ENCODE measurements around the gene LUC7L2. TPM values are rescaled to one million over a fixed set of nuclear protein-coding genes. Genes with fewer than 3 reads are reported as not detected.
"Not testable (repeated sequence)": the region's sequence is repeated elsewhere in the genome, so short reads cannot be mapped to it uniquely, and the experiment has no call there.

LUC7L2 gene
- total and polyA plus RNA-seq, 2 of the 8 experiments (the other 6 are each of a cell fraction or from before 2014, with no cell fraction given) = 22.9 to 67.8 TPM

DNA sequence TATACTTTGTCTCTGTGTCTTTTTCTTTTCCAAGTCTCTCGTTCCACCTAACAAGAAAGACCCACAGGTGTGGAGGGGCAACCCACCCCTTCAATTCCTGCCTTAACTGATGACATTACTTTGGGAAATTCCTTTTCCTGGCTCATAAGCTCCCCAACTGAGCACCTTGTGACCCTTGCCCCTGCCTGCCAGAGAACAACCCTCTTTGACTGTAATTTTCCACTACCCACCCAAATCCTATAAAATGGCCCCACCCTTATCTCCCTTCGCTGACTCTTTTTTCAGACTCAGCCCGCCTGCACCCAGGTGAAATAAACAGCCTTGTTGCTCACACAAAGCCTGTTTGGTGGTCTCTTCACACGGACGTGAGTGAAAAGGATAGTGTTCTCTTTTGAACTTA, 108.6 kb downstream of the LUC7L2 start:
- CTCF ChIA-PET (ENCODE audit: partially characterized antibody) = interaction anchor here (1.2 to 6.8 kb wide), 2 partner anchors 15 to 33 kb away, joined by 3 to 43 read pairs; no protein-coding TSS in a partner anchor
- H3K27ac ChIP-seq (ENCODE audit: low read depth, low read length); H4K8ac ChIP-seq (ENCODE audit: extremely low read depth, insufficient read depth, low read length); H4K91ac ChIP-seq (replicated peaks; ENCODE audit: insufficient read length, low read length); H3K4me3 ChIP-seq (ENCODE audit: extremely low read depth in 1 of 4, insufficient read depth in 2 of 4, low read depth in 3 of 4, low read length in 4 of 4); H3K9ac ChIP-seq (replicated peaks in 1 of 4; ENCODE audit: extremely low read depth in 1 of 4, low read depth in 3 of 4, low read length in 3 of 4); H3K27me3 ChIP-seq (replicated peaks in 1 of 4; ENCODE audit: control insufficient read depth in 3 of 4, extremely low read depth in 1 of 4, insufficient read depth in 3 of 4, low read length in 3 of 4); H2BK5ac ChIP-seq (ENCODE audit: low read depth, low read length); POLR2A ChIA-PET (ENCODE audit: partially characterized antibody); H3K23me2 ChIP-seq (ENCODE audit: low read depth, low read length); H3K36me3 ChIP-seq (ENCODE audit: control insufficient read depth in 2 of 4, insufficient read depth in 4 of 4, low read length in 3 of 4); H2BK20ac ChIP-seq (ENCODE audit: low read length); H4K5ac ChIP-seq (ENCODE audit: insufficient read length, low read depth, low read length); H3K79me1 ChIP-seq (ENCODE audit: low read depth, low read length); H2AFZ ChIP-seq (ENCODE audit: low read length); H3K56ac ChIP-seq (replicated peaks; ENCODE audit: insufficient read length, low read depth, low read length); H3K4me1 ChIP-seq (replicated peaks in 1 of 4; ENCODE audit: control insufficient read depth in 3 of 4, insufficient read depth in 4 of 4, low read length in 3 of 4); H3K79me2 ChIP-seq (ENCODE audit: control insufficient read depth in 1 of 2, insufficient read depth in 2 of 2, low read length in 2 of 2); H3K18ac ChIP-seq (ENCODE audit: extremely low read depth, low read length); H4K20me1 ChIP-seq (replicated peaks in 1 of 2; ENCODE audit: control insufficient read depth in 1 of 2, insufficient read depth in 2 of 2, low read length in 2 of 2); H2BK120ac ChIP-seq (replicated peaks; ENCODE audit: low read depth, low read length); FAIRE-seq; H3K4ac ChIP-seq (replicated peaks; ENCODE audit: insufficient read length, low read depth, low read length); H3K4me2 ChIP-seq (ENCODE audit: insufficient read depth in 1 of 2, low read depth in 2 of 2, low read length in 2 of 2); DNase-seq (ENCODE audit: low read depth in 1 of 2, low spot score in 2 of 2); H3K23ac ChIP-seq (ENCODE audit: insufficient read length); H3K14ac ChIP-seq (ENCODE audit: insufficient read length); H2AK5ac ChIP-seq (ENCODE audit: low read depth, low read length); H3K9me3 ChIP-seq (ENCODE audit: insufficient read depth in 2 of 2, low read depth in 1 of 2, low read length in 1 of 2); H2BK15ac ChIP-seq (ENCODE audit: low read length); H2BK12ac ChIP-seq (ENCODE audit: low read depth, low read length): not testable (repeated sequence)
- whole genome bisulfite sequencing, 2 experiments (ENCODE audit: extremely low coverage in 1 of 2, insufficient coverage in 1 of 2, insufficient read length in 1 of 2, insufficient replicate concordance in 2 of 2, low coverage in 1 of 2, low lambda C conversion rate in 2 of 2, missing lambda C conversion rate in 1 of 2) = 85% methylated on average over 5 of the region's 5 CpGs; no CpG with 5 or more reads in 1 of the 2 experiments

Measured in H1 (cell line).